Naive B cell (primary cell): ENCODE data around the gene RGPD6. TPM values are rescaled to one million over a fixed set of nuclear protein-coding genes. Genes with fewer than 3 reads are reported as not detected.
"Not testable (repeated sequence)": the region's sequence is repeated elsewhere in the genome, so short reads cannot be mapped to it uniquely, and the experiment has no call there.

Source experiments
- ATAC-seq, 2 donors: fragments of 150-1000 bp; cut with Tn5 transposase; 2 replicates each; pipeline ENCODE4 v1.10.0; 2021; ENCODE audit warnings: low read depth in 2 of 2, mild to moderate bottlenecking in 2 of 2, moderate library complexity in 2 of 2
- DNase-seq: peaks from one replicate; pipeline ENCODE4 v3.0.0; 2022
- H3K27ac Mint-ChIP-seq, 6 donors: one replicate each; pipeline ENCODE4 v1.8.0; 2020 to 2022; ENCODE audit warnings: mild to moderate bottlenecking in 6 of 6, mixed read lengths in 6 of 6, moderate library complexity in 5 of 6, inconsistent platforms in 2 of 6
- H3K27me3 Mint-ChIP-seq, 3 donors: one replicate each; pipeline ENCODE4 v1.8.0; 2021 to 2022; ENCODE audit warnings: mixed read lengths in 3 of 3, mild to moderate bottlenecking in 1 of 3
- H3K36me3 Mint-ChIP-seq, 2 donors: one replicate each; pipeline ENCODE4 v1.8.0; 2020 to 2022; ENCODE audit warnings: mixed read lengths in 2 of 2, inconsistent platforms in 1 of 2, mild to moderate bottlenecking in 1 of 2
- H3K4me1 Mint-ChIP-seq, 3 donors: one replicate each; pipeline ENCODE4 v1.8.0; 2020 to 2022; ENCODE audit warnings: mixed read lengths in 3 of 3, inconsistent platforms in 1 of 3, mild to moderate bottlenecking in 1 of 3, moderate library complexity in 1 of 3
- H3K4me3 Mint-ChIP-seq, 8 donors: one replicate each; pipeline ENCODE4 v1.8.0; 2020 to 2022; ENCODE audit warnings: mild to moderate bottlenecking in 8 of 8, mixed read lengths in 8 of 8, moderate library complexity in 8 of 8, inconsistent platforms in 2 of 8
- H3K9me3 Mint-ChIP-seq, 7 donors: one replicate each; pipeline ENCODE4 v1.8.0; 2020 to 2022; ENCODE audit warnings: mixed read lengths in 7 of 7, mild to moderate bottlenecking in 5 of 7, inconsistent platforms in 2 of 7, moderate library complexity in 1 of 7
- polyA plus RNA-seq, 6 donors: library from polyadenylated mRNA; unstranded; fragments of 300-500 nt; fragmentation: Illumina TruSeq; gene quantifications; one replicate each; pipeline ENCODE4 v1.2.3, GENCODE V29; 2021; ENCODE audit warnings: low read depth in 6 of 6

Gene RGPD6
- polyA plus RNA-seq, 6 donors from 2014 or later = 1.6 to 8.9 (median 5.4) TPM

- not testable (repeated sequence) for H3K27me3 Mint-ChIP-seq, ATAC-seq, H3K36me3 Mint-ChIP-seq, H3K4me3 Mint-ChIP-seq, H3K9me3 Mint-ChIP-seq, H3K27ac Mint-ChIP-seq, H3K4me1 Mint-ChIP-seq, DNase-seq
These were observed 104.6 kb downstream of the RGPD6 start, which contains the start of gene LIMS4 for GRCh38 chr2:110472171-110473058. TSS of gene LIMS4 (minus strand) at chr2:110472816. CDS start at chr2:110472778, 38 bp downstream.

DNA sequence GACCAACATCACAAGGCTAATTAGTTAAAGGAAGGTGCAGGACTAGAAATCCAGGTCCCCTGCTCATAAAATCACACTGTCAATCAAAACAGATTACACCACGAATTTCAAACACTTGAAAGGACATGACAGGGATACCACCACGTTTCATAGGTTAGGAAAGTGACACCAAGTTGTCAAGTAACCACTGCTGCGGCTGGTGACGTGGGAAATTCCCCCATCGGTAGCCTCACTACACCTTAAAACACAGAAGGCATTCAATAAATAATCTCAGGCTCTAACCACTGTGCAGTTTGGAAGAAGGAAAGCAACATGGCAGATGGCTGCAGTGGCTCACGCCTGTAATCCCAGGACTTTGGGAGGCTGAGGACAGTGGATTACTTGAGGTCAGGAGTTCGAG, 108.1 kb downstream of the RGPD6 start:
- H3K27ac Mint-ChIP-seq, H3K36me3 Mint-ChIP-seq, H3K4me3 Mint-ChIP-seq, ATAC-seq, H3K27me3 Mint-ChIP-seq, H3K9me3 Mint-ChIP-seq, DNase-seq, H3K4me1 Mint-ChIP-seq: not testable (repeated sequence)

GRCh38 chr2:110465312-110465711, 111.7 kb downstream of the RGPD6 start:
- ATAC-seq, DNase-seq, H3K4me3 Mint-ChIP-seq, H3K36me3 Mint-ChIP-seq, H3K27ac Mint-ChIP-seq, H3K4me1 Mint-ChIP-seq, H3K9me3 Mint-ChIP-seq, H3K27me3 Mint-ChIP-seq: not testable (repeated sequence)

Other genes starting within 250 kb of the RGPD6 start
- gene LIMS4, start 104.4 kb downstream of the RGPD6 start, polyA plus RNA-seq = 1 to 10 TPM in 3 of 6 donors, under 1 TPM in 3; 0.58 to 1.6 (median 0.86) TPM
- 1 to 10 TPM in 2 of 6 donors, under 1 TPM in 3, not detected in 1; 0.63 to 1.8 (median 0.97) TPM for gene BUB1, start 100.8 kb upstream of the RGPD6 start, polyA plus RNA-seq
- not detected for gene ACOXL, start 155.4 kb upstream of the RGPD6 start, polyA plus RNA-seq